Esophagus squamous epithelium (tissue), 5 donors: Measurements from ENCODE around the gene NME9. TPM values are rescaled to one million over a fixed set of nuclear protein-coding genes. Genes with fewer than 3 reads are reported as not detected.

Experiments used
- DNase-seq: peaks from one replicate; lab custom pipeline; 2025; lab: John Stamatoyannopoulos, UW
- H3K27ac ChIP-seq, 4 donors: fragments of 200-600 bp; sonication (generic); one replicate each; pipeline ENCODE4 v1.5.1; 2016 to 2019; ENCODE audit warnings: mild to moderate bottlenecking in 1 of 4
- H3K27me3 ChIP-seq, 4 donors: fragments of 200-600 bp; sonication (generic); 1 replicate in 3 of 4; 2 replicates in 1 of 4; pipeline versions ENCODE4 v1.5.1 to v1.6.0; 2017 to 2021; ENCODE audit warnings: antibody characterized with exemption in 1 of 4
- H3K36me3 ChIP-seq, 3 donors: fragments of 200-600 bp; sonication (generic); one replicate each; pipeline ENCODE4 v1.5.1; 2016 to 2019
- H3K4me1 ChIP-seq, 3 donors: fragments of 200-600 bp; sonication (generic); one replicate each; pipeline ENCODE4 v1.5.1; 2017 to 2019
- H3K4me3 ChIP-seq, 4 donors: fragments of 200-600 bp; sonication (generic); 1 replicate in 3 of 4; 2 replicates in 1 of 4; pipeline ENCODE4 v1.5.1; 2016 to 2019; ENCODE audit warnings: mild to moderate bottlenecking in 2 of 4, moderate library complexity in 1 of 4
- H3K9me3 ChIP-seq, 3 donors: fragments of 200-600 bp; sonication (generic); one replicate each; pipeline ENCODE4 v1.5.1; 2016 to 2019
- CTCF ChIP-seq, 6 experiments: fragments of 450-650 bp in 4 of 6; fragments of 200-600 bp in 2 of 6; sonication (generic) in 2 of 6; IDR thresholded peaks; one replicate each; pipeline ENCODE4 v1.5.1; 2016 to 2019; ENCODE audit warnings: antibody characterized with exemption in 6 of 6, mild to moderate bottlenecking in 4 of 6, moderate library complexity in 4 of 6
- POLR2A ChIP-seq, 4 donors: fragments of 450-650 bp; IDR thresholded peaks; one replicate each; pipeline ENCODE4 v1.6.1; 2017; ENCODE audit warnings: antibody characterized with exemption in 4 of 4, mild to moderate bottlenecking in 4 of 4, moderate library complexity in 3 of 4
- WGBS, 2 donors: methylation state at CpG; one replicate each; pipeline ENCODE4 v1.1.5; 2018; 5-methylcytosine and 5-hydroxymethylcytosine counted together
- intact Hi-C: fragments of 100-400 bp; cut with DNase I; formaldehyde crosslinking; loops from one replicate; pipeline ENCODE4 v1.15.0; 2022
- total RNA-seq, 4 donors: library from RNA; depleted of rRNA; stranded (reverse); fragments of >200 nt; gene quantifications; one replicate each; pipeline ENCODE4 v1.1.0, GENCODE V29; 2016
- donor health status: DM: yes; HTN: yes; CAD: no.

The NME9 gene
- total RNA-seq, 4 donors from 2014 or later, result 1.3 TPM; not detected in 3

GRCh38 chr3:138259126-138259525 is 70.5 kb downstream of the NME9 start:
- 93% methylated on average over 3 to 4 of the region's 4 CpGs for WGBS, 2 donors
- no peak for DNase-seq

GRCh38 chr3:138257986-138258385 is 71.7 kb downstream of the NME9 start:
- TF ChIP-seq POLR2A (IDR thresholded peaks at IDR 0.05) (no peak), CTCF (IDR thresholded peaks at IDR 0.05) (no peak)
- H3K27me3 ChIP-seq, result no peaks in the 10 kb centered on the region
- H3K4me1 ChIP-seq, result no peaks in the 10 kb centered on the region
- peaks cover 0 to 29% (median 0%) of the 10 kb centered on the region in 3 donors for H3K36me3 ChIP-seq
- H3K9me3 ChIP-seq, result no peaks in the 10 kb centered on the region
- intact Hi-C loops, result no loop called here
- DNase-seq, result no peak
- H3K27ac ChIP-seq, result no peak overlapping the region
- WGBS, 2 donors, result 94 to 95% methylated on average over 1 of the region's 1 CpG
- no peak overlapping the region for H3K4me3 ChIP-seq

More at GRCh38 chr3:138259126-138259525, 70.5 kb downstream of the NME9 start:
- H3K9me3 ChIP-seq, result no peaks in the 10 kb centered on the region
- H3K36me3 ChIP-seq, result peaks cover 0 to 39% (median 0%) of the 10 kb centered on the region in 3 donors
- H3K4me1 ChIP-seq, result no peaks in the 10 kb centered on the region
- intact Hi-C loops, result no loop called here
- no peak overlapping the region for H3K4me3 ChIP-seq
- no peak overlapping the region for H3K27ac ChIP-seq
- no peaks in the 10 kb centered on the region for H3K27me3 ChIP-seq
- TF ChIP-seq POLR2A (IDR thresholded peaks at IDR 0.05) (no peak), CTCF (IDR thresholded peaks at IDR 0.05) (no peak)

GRCh38 chr3:138256022-138256421 is 73.6 kb downstream of the NME9 start:
- Histone ChIP-seq H3K4me1 (no peaks in the 10 kb centered on the region), H3K27ac (no peak overlapping the region), H3K36me3 (peaks cover 0 to 41% (median 0%) of the 10 kb centered on the region in 3 donors), H3K4me3 (no peak overlapping the region), H3K9me3 (no peaks in the 10 kb centered on the region), H3K27me3 (no peaks in the 10 kb centered on the region)
- WGBS, 2 donors, result 75 to 95% methylated on average over 1 of the region's 1 CpG
- intact Hi-C loops, result no loop called here
- TF ChIP-seq CTCF (IDR thresholded peaks at IDR 0.05), result no peak
- no peak for TF ChIP-seq POLR2A (IDR thresholded peaks at IDR 0.05)
- DNase-seq, result no peak

GRCh38 chr3:138254216-138254615 is 75.4 kb downstream of the NME9 start:
- Histone ChIP-seq H3K27ac (no peak overlapping the region), H3K4me1 (no peaks in the 10 kb centered on the region), H3K27me3 (no peaks in the 10 kb centered on the region), H3K36me3 (peaks cover 0 to 31% (median 0%) of the 10 kb centered on the region in 3 donors), H3K9me3 (no peaks in the 10 kb centered on the region), H3K4me3 (no peak overlapping the region)
- DNase-seq, result no peak
- TF ChIP-seq POLR2A (IDR thresholded peaks at IDR 0.05), result no peak
- TF ChIP-seq CTCF (IDR thresholded peaks at IDR 0.05), result no peak
- intact Hi-C loops, result no loop called here
- WGBS, 2 donors, result 19 to 71% methylated on average over 1 of the region's 1 CpG

GRCh38 chr3:138253609-138254008 is 76.0 kb downstream of the NME9 start:
- H3K4me1 ChIP-seq, result no peaks in the 10 kb centered on the region
- no peak for TF ChIP-seq CTCF (IDR thresholded peaks at IDR 0.05)
- no peak for TF ChIP-seq POLR2A (IDR thresholded peaks at IDR 0.05)
- H3K4me3 ChIP-seq, result no peak overlapping the region
- intact Hi-C loops, result no loop called here
- no peak for DNase-seq
- H3K9me3 ChIP-seq, result no peaks in the 10 kb centered on the region
- no peak overlapping the region for H3K27ac ChIP-seq
- no peaks in the 10 kb centered on the region for H3K27me3 ChIP-seq
- 81 to 96% methylated on average over 1 of the region's 1 CpG for WGBS, 2 donors
- H3K36me3 ChIP-seq, result peaks cover 0 to 31% (median 0%) of the 10 kb centered on the region in 3 donors

Other genes with a start within 250 kb of the NME9 start
- 10 to 100 TPM in 1 of 4 donors, 1 to 10 TPM in 3; 1.7 to 17.4 (median 5.0) TPM for gene DZIP1L, start 214.2 kb downstream of the NME9 start, total RNA-seq
- not detected for gene A4GNT, start 197.5 kb downstream of the NME9 start, total RNA-seq
- gene DBR1, start 154.9 kb downstream of the NME9 start, total RNA-seq, result 10 to 100 TPM in 3 of 4 donors, 1 to 10 TPM in 1; 8.1 to 15.3 (median 11.0) TPM
- gene ARMC8, start 142.6 kb downstream of the NME9 start, total RNA-seq, result 10 to 100 TPM; 29.7 to 59.3 (median 34.6) TPM
- gene MRAS, start 18.7 kb upstream of the NME9 start, total RNA-seq, result 1 to 10 TPM in 3 of 4 donors, under 1 TPM in 1; 0.72 to 5.9 (median 2.4) TPM
- 1 to 10 TPM in 2 of 4 donors, under 1 TPM in 2; 0.57 to 2.9 (median 1.2) TPM for gene ESYT3, start 104.8 kb upstream of the NME9 start, total RNA-seq